Astrocyte (in vitro differentiated cells and primary cell): ENCODE data around the gene YPEL3.

Experiments
- CTCF ChIP-seq: IDR thresholded peaks from 2 replicates; pipeline ENCODE4 v1.5.1; 2011; ENCODE audit warnings: low read depth, mild to moderate bottlenecking, inconsistent platforms, low read length, moderate library complexity; ENCODE audit not compliant: insufficient read depth
- EZH2 ChIP-seq: IDR thresholded peaks from 2 replicates; pipeline ENCODE4 v1.6.1; 2012; ENCODE audit warnings: mild to moderate bottlenecking, low read length, inconsistent platforms; ENCODE audit not compliant: insufficient read depth

GRCh38 chr16:30094541-30095165 lies 1.4 kb downstream of the YPEL3 start:
- TF ChIP-seq CTCF (no peak), EZH2 (no peak)
